ENCODE measurements around the gene OAF. TPM values are rescaled to one million over a fixed set of nuclear protein-coding genes. Genes with fewer than 3 reads are reported as not detected.

The OAF gene
- total and polyA plus RNA-seq, 4 donors, result 15.0 to 151 (median 82.0) TPM

DNA sequence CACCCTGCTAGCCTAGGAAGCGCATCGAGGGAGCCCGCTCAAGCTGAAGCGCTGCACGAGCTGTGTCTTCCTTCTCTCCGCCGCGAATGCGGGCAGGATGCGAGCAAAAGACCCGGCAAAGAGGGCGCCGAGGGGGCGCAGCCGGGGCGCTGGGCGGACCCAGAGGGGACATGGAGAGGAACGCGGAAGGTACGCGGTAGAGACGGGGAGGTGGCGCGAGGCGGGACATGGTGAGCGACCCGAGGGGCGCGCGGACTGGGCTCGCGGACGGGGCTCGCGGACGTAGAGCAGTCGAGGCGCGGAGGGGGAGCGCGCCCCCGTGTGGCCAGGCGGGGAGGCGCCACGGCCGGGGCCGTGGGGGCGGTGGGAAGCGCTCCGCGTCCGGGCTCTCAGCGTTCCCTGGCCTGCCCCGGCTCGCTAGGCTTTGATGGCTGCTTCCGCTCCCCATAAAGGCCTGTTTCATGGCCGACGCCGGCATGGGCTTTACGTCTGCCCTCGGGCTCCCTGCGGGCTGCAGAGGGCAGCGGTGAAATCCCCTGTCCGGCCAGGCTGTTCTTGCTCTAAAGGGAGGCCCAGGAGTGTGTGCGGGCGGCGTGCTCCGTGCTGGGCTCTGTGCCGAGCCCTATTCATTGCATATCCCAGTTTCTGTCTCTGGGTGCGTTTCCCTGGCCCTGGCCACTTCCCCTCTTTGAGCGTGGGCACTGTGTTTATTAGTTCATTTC is 41.7 kb upstream of the OAF start:
- no peaks in the 10 kb centered on the region for H3K9me3 ChIP-seq (ENCODE audit: control insufficient read depth in 4 of 4, low read length in 3 of 4)
- TF ChIP-seq YY1 (IDR thresholded peaks at IDR 0.05) (peak; percentile 28), RXRA (IDR thresholded peaks at IDR 0.05) (no peak), RAD21 (IDR thresholded peaks at IDR 0.05) (peak; percentile 8 to 53)
- TF ChIP-seq, protein P1, sequence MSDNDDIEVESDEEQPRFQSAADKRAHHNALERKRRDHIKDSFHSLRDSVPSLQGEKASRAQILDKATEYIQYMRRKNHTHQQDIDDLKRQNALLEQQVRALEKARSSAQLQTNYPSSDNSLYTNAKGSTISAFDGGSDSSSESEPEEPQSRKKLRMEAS (IDR thresholded peaks at IDR 0.05), result no peak
- TF ChIP-seq, protein P2, sequence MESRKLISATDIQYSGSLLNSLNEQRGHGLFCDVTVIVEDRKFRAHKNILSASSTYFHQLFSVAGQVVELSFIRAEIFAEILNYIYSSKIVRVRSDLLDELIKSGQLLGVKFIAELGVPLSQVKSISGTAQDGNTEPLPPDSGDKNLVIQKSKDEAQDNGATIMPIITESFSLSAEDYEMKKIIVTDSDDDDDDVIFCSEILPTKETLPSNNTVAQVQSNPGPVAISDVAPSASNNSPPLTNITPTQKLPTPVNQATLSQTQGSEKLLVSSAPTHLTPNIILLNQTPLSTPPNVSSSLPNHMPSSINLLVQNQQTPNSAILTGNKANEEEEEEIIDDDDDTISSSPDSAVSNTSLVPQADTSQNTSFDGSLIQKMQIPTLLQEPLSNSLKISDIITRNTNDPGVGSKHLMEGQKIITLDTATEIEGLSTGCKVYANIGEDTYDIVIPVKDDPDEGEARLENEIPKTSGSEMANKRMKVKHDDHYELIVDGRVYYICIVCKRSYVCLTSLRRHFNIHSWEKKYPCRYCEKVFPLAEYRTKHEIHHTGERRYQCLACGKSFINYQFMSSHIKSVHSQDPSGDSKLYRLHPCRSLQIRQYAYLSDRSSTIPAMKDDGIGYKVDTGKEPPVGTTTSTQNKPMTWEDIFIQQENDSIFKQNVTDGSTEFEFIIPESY (IDR thresholded peaks at IDR 0.05), result no peak
- TF ChIP-seq, protein P3, sequence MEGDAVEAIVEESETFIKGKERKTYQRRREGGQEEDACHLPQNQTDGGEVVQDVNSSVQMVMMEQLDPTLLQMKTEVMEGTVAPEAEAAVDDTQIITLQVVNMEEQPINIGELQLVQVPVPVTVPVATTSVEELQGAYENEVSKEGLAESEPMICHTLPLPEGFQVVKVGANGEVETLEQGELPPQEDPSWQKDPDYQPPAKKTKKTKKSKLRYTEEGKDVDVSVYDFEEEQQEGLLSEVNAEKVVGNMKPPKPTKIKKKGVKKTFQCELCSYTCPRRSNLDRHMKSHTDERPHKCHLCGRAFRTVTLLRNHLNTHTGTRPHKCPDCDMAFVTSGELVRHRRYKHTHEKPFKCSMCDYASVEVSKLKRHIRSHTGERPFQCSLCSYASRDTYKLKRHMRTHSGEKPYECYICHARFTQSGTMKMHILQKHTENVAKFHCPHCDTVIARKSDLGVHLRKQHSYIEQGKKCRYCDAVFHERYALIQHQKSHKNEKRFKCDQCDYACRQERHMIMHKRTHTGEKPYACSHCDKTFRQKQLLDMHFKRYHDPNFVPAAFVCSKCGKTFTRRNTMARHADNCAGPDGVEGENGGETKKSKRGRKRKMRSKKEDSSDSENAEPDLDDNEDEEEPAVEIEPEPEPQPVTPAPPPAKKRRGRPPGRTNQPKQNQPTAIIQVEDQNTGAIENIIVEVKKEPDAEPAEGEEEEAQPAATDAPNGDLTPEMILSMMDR (IDR thresholded peaks at IDR 0.05; ENCODE audit: low read depth, low read length, missing input control), result peak; percentile 81
- H3K9ac ChIP-seq (ENCODE audit: low read depth in 1 of 2, low read length in 2 of 2), result peak overlapping the region in 1 of 2 donors; percentile 36
- DNase-seq (ENCODE audit: low spot score), result peak; percentile 78
- peaks cover 6 to 27% (median 15%) of the 10 kb centered on the region in 4 donors for H3K4me1 ChIP-seq (ENCODE audit: control insufficient read depth in 4 of 4, insufficient read depth in 4 of 4, low read length in 3 of 4)
- 1% methylated on average over 71 of the region's 71 CpGs for WGBS
- peak overlapping the region in 2 of 3 donors; percentile 11 to 45 for H3K4me3 ChIP-seq (ENCODE audit: low read depth in 1 of 3, low read length in 3 of 3)
- no peaks in the 10 kb centered on the region for H3K36me3 ChIP-seq (ENCODE audit: control insufficient read depth in 4 of 4, insufficient read depth in 3 of 4, low read depth in 1 of 4, low read length in 3 of 4)
- H3K27ac ChIP-seq (ENCODE audit: low read depth in 1 of 2, low read length in 2 of 2), result peak overlapping the region; percentile 21 to 57
- no peaks in the 10 kb centered on the region for H3K27me3 ChIP-seq (ENCODE audit: control insufficient read depth in 4 of 4, insufficient read depth in 4 of 4, low read length in 3 of 4)

DNA sequence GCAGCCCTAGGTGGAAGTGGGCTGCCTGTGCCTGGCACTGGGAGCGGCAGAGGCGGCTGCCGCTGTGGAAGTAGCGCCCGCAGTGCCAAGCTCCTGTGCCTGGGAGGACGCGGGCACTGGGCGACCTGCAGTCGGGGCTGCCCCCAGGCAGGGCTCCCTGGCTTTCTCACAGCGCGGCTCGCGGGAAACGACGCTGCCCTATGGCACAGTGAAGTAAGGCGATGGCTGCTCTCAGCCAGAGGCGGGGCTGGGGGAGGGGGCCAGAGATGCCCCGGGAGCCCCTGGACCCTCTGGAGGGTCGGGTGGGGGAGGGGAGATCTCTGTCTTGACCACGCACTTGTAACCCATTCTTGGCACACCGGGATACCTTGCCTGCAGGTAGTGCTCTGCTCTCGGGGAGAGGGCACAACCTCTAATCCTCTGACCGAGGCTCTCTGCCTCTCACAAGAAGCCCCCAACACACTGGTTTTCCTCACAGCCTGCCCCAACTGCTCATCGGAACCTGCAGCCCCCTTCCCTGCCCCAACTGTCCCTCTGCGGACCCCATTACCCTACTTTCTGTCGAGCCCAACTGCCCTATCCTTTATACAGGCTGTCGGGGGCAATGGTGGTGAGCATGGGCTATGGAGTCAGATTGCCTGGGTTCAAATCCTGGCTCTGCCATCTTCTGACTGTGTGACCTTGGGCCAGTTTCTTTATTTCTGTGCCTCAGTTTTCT is 40.7 kb upstream of the OAF start:
- peak overlapping the region in 1 of 2 donors; percentile 21 for H3K27ac ChIP-seq (ENCODE audit: low read depth in 1 of 2, low read length in 2 of 2)
- no peak for TF ChIP-seq RXRA (IDR thresholded peaks at IDR 0.05)
- TF ChIP-seq, protein P3 (IDR thresholded peaks at IDR 0.05; ENCODE audit: low read depth, low read length, missing input control), result no peak
- TF ChIP-seq YY1 (IDR thresholded peaks at IDR 0.05), result no peak
- TF ChIP-seq, protein P2 (IDR thresholded peaks at IDR 0.05), result no peak
- TF ChIP-seq HNF4G (IDR thresholded peaks at IDR 0.05), result no peak
- no peak for TF ChIP-seq FOXA2 (IDR thresholded peaks at IDR 0.05)
- no peak overlapping the region for H3K9ac ChIP-seq (ENCODE audit: low read depth in 1 of 2, low read length in 2 of 2)
- no peak overlapping the region for H3K4me3 ChIP-seq (ENCODE audit: low read depth in 1 of 3, low read length in 3 of 3)
- H3K9me3 ChIP-seq (ENCODE audit: control insufficient read depth in 4 of 4, low read length in 3 of 4), result no peaks in the 10 kb centered on the region
- 54% methylated on average over 27 of the region's 27 CpGs for WGBS
- H3K36me3 ChIP-seq (ENCODE audit: control insufficient read depth in 4 of 4, insufficient read depth in 3 of 4, low read depth in 1 of 4, low read length in 3 of 4), result no peaks in the 10 kb centered on the region
- peaks cover 6 to 27% (median 15%) of the 10 kb centered on the region in 4 donors for H3K4me1 ChIP-seq (ENCODE audit: control insufficient read depth in 4 of 4, insufficient read depth in 4 of 4, low read length in 3 of 4)
- peak; percentile 28 for DNase-seq (ENCODE audit: low spot score)
- no peaks in the 10 kb centered on the region for H3K27me3 ChIP-seq (ENCODE audit: control insufficient read depth in 4 of 4, insufficient read depth in 4 of 4, low read length in 3 of 4)
